AG04449 (cell line): ENCODE results near the gene AMY1A.
"Not testable (repeated sequence)": the region's sequence is repeated elsewhere in the genome, so short reads cannot be mapped to it uniquely, and the experiment has no call there.

ENCODE experiments used
- CTCF ChIA-PET: fragments of 350-600 bp; formaldehyde crosslinking; extraction: SDS; loops from one replicate; lab custom pipeline; 2021; ENCODE audit warnings: antibody characterized with exemption; lab: Yijun Ruan, JAX
- POLR2A ChIA-PET: fragments of 400-600, 350-600 bp; formaldehyde crosslinking; extraction: SDS; loops from one replicate; lab custom pipeline; 2020; ENCODE audit warnings: antibody characterized with exemption, inconsistent platforms; lab: Yijun Ruan, JAX
- DNase-seq: peaks from one replicate; pipeline ENCODE4 v3.0.0-alpha.2; 2010; ENCODE audit warnings: low read depth, low spot score
- H3K4me3 ChIP-seq: 2 replicates; pipeline ENCODE4 v1.5.1; 2011; ENCODE audit warnings: low read depth, mild to moderate bottlenecking, control low read depth, low read length
- CTCF ChIP-seq: IDR thresholded peaks from one replicate; pipeline ENCODE4 v1.5.1; 2011; ENCODE audit warnings: mild to moderate bottlenecking, moderate library complexity, low read length, control low read depth, inconsistent platforms; ENCODE audit not compliant: insufficient read depth; ENCODE audit errors: missing control alignments

Gene AMY1A

GRCh38 chr1:103655460-103655859 lies at the start of gene AMY1A:
TSS of gene AMY1A (plus strand) at chr1:103655760. CDS start at chr1:103656331, 571 bp downstream.
- CTCF ChIA-PET, H3K4me3 ChIP-seq, DNase-seq, POLR2A ChIA-PET: not testable (repeated sequence)

DNA sequence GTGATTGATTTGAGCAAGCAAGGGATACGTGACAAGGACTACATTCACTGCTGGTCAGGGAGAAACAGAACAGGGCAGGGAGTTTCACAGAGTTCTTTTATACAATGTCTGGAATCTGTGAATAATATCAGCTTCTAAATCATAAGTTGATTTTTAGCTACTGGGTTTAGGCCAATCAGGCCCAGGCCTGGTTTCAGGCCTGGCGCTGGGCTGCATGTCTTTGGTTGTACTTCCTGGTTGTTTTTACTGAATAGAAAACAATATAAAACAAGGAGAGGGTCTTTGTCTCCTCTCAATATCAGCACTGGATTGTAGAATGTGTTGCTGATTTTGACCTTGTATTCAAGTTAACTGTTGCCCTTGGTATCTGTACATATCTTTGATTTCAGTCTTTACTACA lies 39.2 kb upstream of the AMY1A start:
- no peak for TF ChIP-seq CTCF
- DNase-seq: no peak
- no peak overlapping the region for H3K4me3 ChIP-seq
- ChIA-PET POLR2A (no interaction called here), CTCF (no interaction called here)

- POLR2A ChIA-PET, H3K4me3 ChIP-seq, CTCF ChIA-PET: not testable (repeated sequence)
Measured at GRCh38 chr1:103616994-103617477, 38.5 kb upstream of the AMY1A start, which contains the start of gene AMY2A. TSS of gene AMY2A (plus strand) at chr1:103617427. CDS start at chr1:103617441, 14 bp downstream.

GRCh38 chr1:103627436-103627835 lies 28.1 kb upstream of the AMY1A start:
- H3K4me3 ChIP-seq, CTCF ChIA-PET, POLR2A ChIA-PET, DNase-seq: not testable (repeated sequence)

More at GRCh38 chr1:103616994-103617477, 38.5 kb upstream of the AMY1A start, which contains the start of gene AMY2A:
- not testable (repeated sequence) for DNase-seq

DNA sequence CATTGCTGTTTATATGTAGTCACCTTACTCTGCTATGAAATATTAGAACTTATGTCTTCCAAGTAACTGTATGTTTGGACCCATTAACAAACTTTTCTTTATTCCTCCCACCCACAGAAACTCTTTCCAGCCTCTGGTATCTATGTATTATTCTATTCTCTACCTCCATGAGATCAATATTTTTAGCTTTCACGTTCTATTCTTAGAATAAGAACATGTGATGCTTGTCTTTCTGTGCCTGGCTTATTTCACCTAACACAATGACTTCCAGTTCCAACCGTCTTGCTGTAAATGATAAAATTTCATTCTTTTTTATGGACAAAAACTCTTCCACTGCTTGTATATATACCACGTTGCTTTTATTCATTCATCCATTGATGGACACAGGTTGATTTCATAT lies 14.4 kb upstream of the AMY1A start:
- DNase-seq, H3K4me3 ChIP-seq, POLR2A ChIA-PET, CTCF ChIA-PET: not testable (repeated sequence)

DNA sequence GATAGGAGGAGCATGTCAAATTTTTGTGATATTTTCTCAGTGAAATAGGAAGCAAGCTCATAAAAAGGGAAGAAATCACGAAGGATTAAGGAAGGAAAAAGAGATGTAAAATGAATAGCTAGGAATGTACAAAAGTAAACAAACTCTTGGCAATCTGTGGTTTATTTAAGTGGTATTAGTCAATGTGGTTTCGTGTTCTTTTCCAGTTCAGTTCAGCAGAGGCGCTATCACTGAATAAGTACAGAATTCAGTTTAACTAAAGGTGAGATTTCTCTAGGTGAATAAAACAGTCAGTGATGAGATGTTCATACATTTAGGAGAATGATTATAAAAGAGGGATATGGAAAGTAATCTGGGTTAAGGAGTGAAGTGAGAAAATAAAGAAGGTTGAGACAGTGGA lies 11.7 kb upstream of the AMY1A start:
- POLR2A ChIA-PET: not testable (repeated sequence)

GRCh38 chr1:103650305-103650704 lies 5.3 kb upstream of the AMY1A start:
- DNase-seq, CTCF ChIA-PET, POLR2A ChIA-PET, H3K4me3 ChIP-seq: not testable (repeated sequence)

More for the DNA sequence above, 11.7 kb upstream of the AMY1A start:
- H3K4me3 ChIP-seq, DNase-seq, CTCF ChIA-PET: not testable (repeated sequence)

DNA sequence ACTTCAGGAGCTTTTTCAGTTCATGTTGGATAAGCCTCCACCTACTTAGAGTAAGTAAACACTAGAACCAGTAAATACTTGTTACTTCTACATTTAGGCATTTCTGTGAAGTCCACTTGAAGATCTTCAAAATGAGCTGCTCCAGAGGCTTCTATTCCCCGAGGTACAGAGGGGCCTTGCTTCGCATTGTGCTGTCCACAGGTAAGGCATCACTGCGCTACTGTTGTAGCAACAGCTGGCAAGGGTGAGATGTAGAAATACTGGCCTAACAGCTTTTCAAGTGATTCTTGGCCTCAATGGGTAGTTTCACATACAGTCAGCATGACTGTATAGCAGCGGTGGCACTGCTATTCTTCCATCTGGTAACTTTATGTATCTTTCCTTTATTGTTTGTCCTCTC lies 4.7 kb upstream of the AMY1A start:
- H3K4me3 ChIP-seq, CTCF ChIA-PET, POLR2A ChIA-PET, DNase-seq: not testable (repeated sequence)

GRCh38 chr1:103654133-103654532 lies 1.4 kb upstream of the AMY1A start:
- POLR2A ChIA-PET: not testable (repeated sequence)

DNA sequence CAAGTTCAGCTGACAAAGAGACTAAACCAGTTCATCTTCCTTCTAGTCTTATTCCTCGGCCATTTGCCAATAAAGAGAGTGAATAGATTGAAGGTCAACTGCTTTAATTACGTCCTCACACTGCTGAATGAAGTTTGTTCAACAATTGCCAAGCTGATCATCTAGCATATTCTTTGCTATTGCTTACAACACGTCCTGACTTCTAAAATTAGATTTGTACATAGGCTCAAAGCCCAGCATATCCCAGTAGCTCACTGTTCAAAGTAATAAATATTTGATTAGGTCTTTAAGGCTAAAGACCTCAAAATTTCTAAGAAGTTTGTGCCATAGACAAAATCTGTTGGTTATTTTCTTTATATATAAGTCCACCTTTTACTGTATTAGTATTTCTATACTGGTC lies 20.8 kb downstream of the AMY1A start:
- CTCF ChIA-PET, H3K4me3 ChIP-seq, POLR2A ChIA-PET, DNase-seq: not testable (repeated sequence)

More at GRCh38 chr1:103654133-103654532, 1.4 kb upstream of the AMY1A start:
- H3K4me3 ChIP-seq, DNase-seq, CTCF ChIA-PET: not testable (repeated sequence)

DNA sequence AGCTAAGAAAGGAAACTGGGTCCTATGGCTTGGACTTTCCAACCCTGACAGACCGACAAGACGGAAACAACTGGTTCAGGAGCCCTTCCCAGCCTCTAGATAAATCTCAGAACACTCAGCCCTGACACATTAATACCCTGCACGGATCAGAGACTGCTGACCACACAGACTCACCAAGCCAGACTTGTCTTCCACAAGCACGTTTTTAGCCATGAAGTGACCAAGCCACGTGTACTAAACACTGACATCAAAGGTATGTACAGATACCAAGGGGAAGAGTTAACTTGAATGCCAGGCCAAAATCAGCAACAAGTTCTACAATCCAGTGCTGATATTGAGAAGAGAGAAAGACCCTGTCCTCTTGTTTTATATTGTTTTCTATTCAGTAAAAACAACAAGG lies 40.5 kb downstream of the AMY1A start, which contains the start of gene AMY1B:
Gene AMY1B, minus strand, starts transcription at position 101 of the 400 bp plus-strand sequence. CDS start 571 bp downstream, outside the sequence.
- DNase-seq, CTCF ChIA-PET, H3K4me3 ChIP-seq, POLR2A ChIA-PET: not testable (repeated sequence)

DNA sequence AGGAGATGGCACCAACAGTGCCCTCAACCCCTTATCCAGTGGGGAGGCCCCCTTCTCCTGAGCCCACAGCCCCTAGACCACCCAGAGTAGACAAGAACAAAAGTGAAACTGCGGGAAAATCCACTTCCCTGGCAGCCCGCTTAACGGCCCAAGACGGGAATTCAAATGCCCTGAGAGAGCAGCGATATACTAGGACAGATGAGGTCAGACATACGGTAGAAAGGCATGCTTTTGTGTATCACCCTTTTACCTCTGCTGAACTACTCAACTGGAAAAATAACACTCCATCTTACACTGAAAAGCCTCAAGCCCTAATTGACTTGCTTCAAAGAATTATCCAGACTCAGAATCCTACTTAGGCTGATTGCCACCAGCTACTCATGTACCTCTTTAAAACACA lies 41.9 kb downstream of the AMY1A start:
- CTCF ChIA-PET, POLR2A ChIA-PET, H3K4me3 ChIP-seq, DNase-seq: not testable (repeated sequence)

DNA sequence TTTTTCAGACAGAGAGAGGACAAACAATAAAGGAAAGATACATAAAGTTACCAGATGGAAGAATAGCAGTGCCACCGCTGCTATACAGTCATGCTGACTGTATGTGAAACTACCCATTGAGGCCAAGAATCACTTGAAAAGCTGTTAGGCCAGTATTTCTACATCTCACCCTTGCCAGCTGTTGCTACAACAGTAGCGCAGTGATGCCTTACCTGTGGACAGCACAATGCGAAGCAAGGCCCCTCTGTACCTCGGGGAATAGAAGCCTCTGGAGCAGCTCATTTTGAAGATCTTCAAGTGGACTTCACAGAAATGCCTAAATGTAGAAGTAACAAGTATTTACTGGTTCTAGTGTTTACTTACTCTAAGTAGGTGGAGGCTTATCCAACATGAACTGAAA lies 45.1 kb downstream of the AMY1A start:
- DNase-seq, H3K4me3 ChIP-seq, CTCF ChIA-PET, POLR2A ChIA-PET: not testable (repeated sequence)

GRCh38 chr1:103701256-103701655 lies 45.7 kb downstream of the AMY1A start:
- CTCF ChIA-PET, POLR2A ChIA-PET, H3K4me3 ChIP-seq, DNase-seq: not testable (repeated sequence)

DNA sequence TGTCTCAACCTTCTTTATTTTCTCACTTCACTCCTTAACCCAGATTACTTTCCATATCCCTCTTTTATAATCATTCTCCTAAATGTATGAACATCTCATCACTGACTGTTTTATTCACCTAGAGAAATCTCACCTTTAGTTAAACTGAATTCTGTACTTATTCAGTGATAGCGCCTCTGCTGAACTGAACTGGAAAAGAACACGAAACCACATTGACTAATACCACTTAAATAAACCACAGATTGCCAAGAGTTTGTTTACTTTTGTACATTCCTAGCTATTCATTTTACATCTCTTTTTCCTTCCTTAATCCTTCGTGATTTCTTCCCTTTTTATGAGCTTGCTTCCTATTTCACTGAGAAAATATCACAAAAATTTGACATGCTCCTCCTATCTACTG lies 52.1 kb downstream of the AMY1A start:
- H3K4me3 ChIP-seq, DNase-seq, POLR2A ChIA-PET, CTCF ChIA-PET: not testable (repeated sequence)

GRCh38 chr1:103710381-103710780 lies 54.8 kb downstream of the AMY1A start:
- CTCF ChIA-PET, POLR2A ChIA-PET, DNase-seq, H3K4me3 ChIP-seq: not testable (repeated sequence)
